GM12878 (cell line): ENCODE data around the gene VANGL2. TPM values are rescaled to one million over a fixed set of nuclear protein-coding genes. Genes with fewer than 3 reads are reported as not detected.

Source experiments
- ATAC-seq: fragments of 200-7000 bp; cut with Tn5 transposase; 3 replicates; pipeline ENCODE4 v1.9.1; 2020; ENCODE audit warnings: mild to moderate bottlenecking, moderate library complexity
- BruUV-seq: library from RNA; stranded (reverse); fragments of 400-500 nt; replicated peaks from 2 replicates; lab custom pipeline; 2021; lab: Mats Ljungman, UMichigan
- CTCF ChIA-PET: fragments of 300-600 bp; sonication (Branson Sonifier 250); formaldehyde crosslinking; extraction: SDS; loops from one replicate; lab custom pipeline; 2021; ENCODE audit warnings: inconsistent platforms; lab: Yijun Ruan, JAX
- POLR2A ChIA-PET: fragments of 350-600 bp; formaldehyde crosslinking; extraction: SDS; loops from one replicate; lab custom pipeline; 2021; ENCODE audit warnings: inconsistent platforms; lab: Charles Lee
- RAD21 ChIA-PET: fragments of 300-600 bp; sonication (Branson Sonifier 250); formaldehyde crosslinking; loops from one replicate; lab custom pipeline; 2023; ENCODE audit warnings: antibody characterized with exemption; ENCODE audit not compliant: unreplicated experiment; lab: Charles Lee
- SMC1A ChIA-PET: fragments of 300-600 bp; sonication (Branson Sonifier 250); formaldehyde crosslinking; loops from one replicate; lab custom pipeline; 2023; ENCODE audit not compliant: unreplicated experiment, uncharacterized antibody; lab: Charles Lee
- DNase-seq: peaks from one replicate; pipeline ENCODE4 v3.0.0-alpha.2; 2011; ENCODE audit warnings: low read depth, low spot score
- FAIRE-seq: peaks from 3 replicates; lab custom pipeline; 2011; peaks lifted over from hg19 to GRCh38; lab: Jason Lieb, UNC
- H2AFZ ChIP-seq: 2 replicates; pipeline ENCODE4 v1.6.0; 2011; ENCODE audit warnings: low read depth, low read length, control low read depth; ENCODE audit not compliant: control insufficient read depth
- H3K27ac ChIP-seq: 2 replicates; pipeline ENCODE4 v1.5.1; 2011; ENCODE audit warnings: control low read depth; ENCODE audit not compliant: control insufficient read depth, insufficient read depth
- H3K27me3 ChIP-seq, 2 experiments: replicated peaks in 1 of 2; 2 replicates each; pipeline versions ENCODE4 v1.6.0 to v1.6.1; 2011; ENCODE audit warnings: low read length in 1 of 2; ENCODE audit not compliant: control insufficient read depth in 2 of 2, insufficient read depth in 2 of 2
- H3K36me3 ChIP-seq, 2 experiments: 2 replicates each; pipeline ENCODE4 v1.5.1; 2011; ENCODE audit warnings: low read length in 1 of 2; ENCODE audit not compliant: control insufficient read depth in 2 of 2, insufficient read depth in 2 of 2
- H3K4me1 ChIP-seq: 2 replicates; pipeline ENCODE4 v1.6.1; 2011; ENCODE audit warnings: mild to moderate bottlenecking, low read length, moderate library complexity, mixed read lengths; ENCODE audit not compliant: control insufficient read depth, insufficient read depth
- H3K4me2 ChIP-seq: 2 replicates; pipeline ENCODE4 v1.6.0; 2011; ENCODE audit warnings: control low read depth; ENCODE audit not compliant: control insufficient read depth, insufficient read depth
- H3K4me3 ChIP-seq: fragments of 200-600 bp; sonication (generic); 2 replicates; pipeline ENCODE4 v1.5.1; 2016
- H3K79me2 ChIP-seq: 2 replicates; pipeline ENCODE4 v1.6.0; 2011; ENCODE audit warnings: low read length; ENCODE audit not compliant: control insufficient read depth, insufficient read depth
- H3K9ac ChIP-seq: 2 replicates; pipeline ENCODE4 v1.8.0; 2011; ENCODE audit warnings: low read length, control low read depth, mixed read lengths; ENCODE audit not compliant: control insufficient read depth, insufficient read depth
- H3K9me3 ChIP-seq: replicated peaks from 3 replicates; pipeline ENCODE4 v1.5.1; 2011; ENCODE audit warnings: mild to moderate bottlenecking, low read length; ENCODE audit not compliant: control insufficient read depth, insufficient read depth
- H4K20me1 ChIP-seq: 2 replicates; pipeline ENCODE4 v1.6.0; 2011; ENCODE audit not compliant: control insufficient read depth, insufficient read depth
- ATF2 ChIP-seq: IDR thresholded peaks from 2 replicates; pipeline ENCODE4 v1.6.1; 2012; ENCODE audit warnings: low read length, inconsistent platforms
- BACH1 ChIP-seq: fragments of 450-650 bp; IDR thresholded peaks from 2 replicates; pipeline ENCODE4 v1.6.1; 2017; ENCODE audit warnings: mild to moderate bottlenecking, borderline replicate concordance
- BCL11A ChIP-seq: IDR thresholded peaks from 2 replicates; pipeline ENCODE4 v1.6.1; 2011; ENCODE audit warnings: low read depth, low read length
- CBX3 ChIP-seq: fragments of 200-600 bp; sonication (generic); IDR thresholded peaks from 2 replicates; pipeline ENCODE4 v1.6.1; 2016; ENCODE audit warnings: low read depth, borderline replicate concordance
- CBX5 ChIP-seq: sonication (generic); IDR thresholded peaks from 2 replicates; pipeline ENCODE4 v1.6.1; 2016; ENCODE audit warnings: low read depth, moderate library complexity, mild to moderate bottlenecking, inconsistent platforms
- CEBPZ ChIP-seq: fragments of 150-350 bp; IDR thresholded peaks from 2 replicates; pipeline ENCODE4 v1.6.1; 2016; ENCODE audit warnings: low read depth, low read length
- IKZF2 ChIP-seq, 2 experiments: fragments of 450-650 bp; IDR thresholded peaks; 2 replicates each; pipeline ENCODE4 v1.6.1; 2017; ENCODE audit warnings: mild to moderate bottlenecking in 2 of 2, moderate library complexity in 2 of 2
- IRF5 ChIP-seq: fragments of 450-650 bp; IDR thresholded peaks from 2 replicates; pipeline ENCODE4 v1.6.1; 2017; ENCODE audit warnings: borderline replicate concordance
- JUNB ChIP-seq: IDR thresholded peaks from 2 replicates; pipeline ENCODE4 v1.6.1; 2016; ENCODE audit warnings: antibody characterized with exemption, mild to moderate bottlenecking
- NKRF ChIP-seq: fragments of 450-650 bp; conservative IDR thresholded peaks from 2 replicates; pipeline ENCODE4 v1.6.1; 2017; ENCODE audit warnings: mild to moderate bottlenecking, moderate library complexity
- RAD21 ChIP-seq: IDR thresholded peaks from 2 replicates; pipeline ENCODE4 v1.6.1; 2011; ENCODE audit warnings: mild to moderate bottlenecking, low read depth, low read length, moderate library complexity; ENCODE audit not compliant: insufficient read depth
- RUNX3 ChIP-seq: IDR thresholded peaks from 2 replicates; pipeline ENCODE4 v1.6.1; 2012; ENCODE audit warnings: low read length, inconsistent platforms
- SPI1 ChIP-seq: IDR thresholded peaks from 2 replicates; pipeline ENCODE4 v1.6.1; 2011; ENCODE audit warnings: low read depth, mild to moderate bottlenecking, low read length, moderate library complexity, borderline replicate concordance; ENCODE audit not compliant: insufficient read depth
- SREBF1 ChIP-seq: IDR thresholded peaks from 2 replicates; pipeline ENCODE4 v1.6.1; 2012; ENCODE audit warnings: mild to moderate bottlenecking, low read length
- STAT1 ChIP-seq: fragments of 450-650 bp; conservative IDR thresholded peaks from 2 replicates; pipeline ENCODE4 v1.6.1; 2014; ENCODE audit warnings: antibody characterized with exemption, mild to moderate bottlenecking
- STAT3 ChIP-seq: IDR thresholded peaks from 2 replicates; pipeline ENCODE4 v1.6.1; 2011; ENCODE audit warnings: low read depth, low read length, improper control_type of control experiment
- WGBS: methylation state at CpG from one replicate; pipeline ENCODE4 v1.1.6; 2016; ENCODE audit warnings: low lambda C conversion rate; ENCODE audit not compliant: insufficient replicate concordance, insufficient coverage; ENCODE audit errors: missing lambda C conversion rate; 5-methylcytosine and 5-hydroxymethylcytosine counted together
- in situ Hi-C: fragments of 300-500 bp; cut with MboI; formaldehyde crosslinking; loops from 9 replicates; pipeline ENCODE4 v1.14.3; 2018; ENCODE audit warnings: mixed read lengths
- intact Hi-C: fragments of 100-400 bp; cut with micrococcal nuclease; formaldehyde crosslinking; loops from one replicate; pipeline ENCODE4 v1.14.2; 2022; ENCODE audit not compliant: unreplicated experiment
- polyA plus RNA-seq, 11 experiments: library from polyadenylated mRNA; depleted of rRNA in 4 of 11; unstranded in 6 of 11; stranded (reverse) in 5 of 11; fragments of >200 nt; fragmentation: Nextera tagmentation in 4 of 11; fragmentation: Illumina TruSeq in 1 of 11; extraction: Ambion mirVana in 4 of 11; extraction: Trizol in 1 of 11; gene quantifications; 1 replicate in 1 of 11; 2 replicates in 10 of 11; pipeline versions ENCODE4 v1.2.1 to v1.2.3, GENCODE V29; 2011 to 2016; ENCODE audit warnings: inconsistent platforms in 2 of 11, missing spikeins in 2 of 11, low read depth in 1 of 11
- total RNA-seq, 4 experiments: library from RNA; depleted of rRNA in 3 of 4; stranded (reverse); fragments of >200 nt in 3 of 4; fragmentation: Illumina TruSeq in 1 of 4; extraction: Trizol in 1 of 4; gene quantifications; 2 replicates each; pipeline versions ENCODE4 v1.2.1 to v1.2.3, GENCODE V29; 2013 to 2021

Gene VANGL2
- total and polyA plus RNA-seq, 10 of the 15 experiments (the other 5 are each of a cell fraction or from before 2014, with no cell fraction given), result 0.10 to 5.0 (median 0.27) TPM

GRCh38 chr1:160453443-160453842 is 53.1 kb downstream of the VANGL2 start:
- no TSS peak for BruUV-seq
- Histone ChIP-seq H3K9me3 (no peaks in the 10 kb centered on the region; the same call in 2 of the 3 replicates), H3K4me3 (no peak overlapping the region), H3K27me3 (no peaks in the 10 kb centered on the region), H3K79me2 (no peaks in the 10 kb centered on the region), H4K20me1 (no peaks in the 10 kb centered on the region), H3K27ac (peak overlapping the region; percentile 87), H2AFZ (peak overlapping the region; percentile 83), H3K36me3 (no peaks in the 10 kb centered on the region), H3K9ac (peak overlapping the region; percentile 52), H3K4me2 (peak overlapping the region; percentile 32), H3K4me1 (peaks cover 44% of the 10 kb centered on the region)
- ChIA-PET POLR2A (interaction anchor here (1.4 to 3.0 kb wide), 3 partner anchors 14 to 25 kb away, joined by 4 to 8 read pairs (median 7); no protein-coding TSS in a partner anchor), SMC1A (interaction anchor here (0.7 to 4.5 kb wide), 13 partner anchors 9 to 153 kb away, joined by 3 to 68 read pairs (median 4); partner anchors contain the start of gene SLAMF6), CTCF (interaction anchor here (0.8 to 2.2 kb wide), 8 partner anchors 11 to 95 kb away, joined by 3 to 5 read pairs (median 3); no protein-coding TSS in a partner anchor), RAD21 (interaction anchor here (0.6 to 3.3 kb wide), 11 partner anchors 10 to 193 kb away, joined by 3 to 18 read pairs (median 4); partner anchors contain the start of gene SLAMF1)
- intact Hi-C loops, result loop anchor here (1.0 to 5.0 kb wide), 3 partner anchors 21 to 94 kb away; partner anchors contain the start of gene SLAMF6
- FAIRE-seq, result peak; percentile 78
- in situ Hi-C loops, result no loop called here
- WGBS, result 0% methylated on average over 7 of the region's 7 CpGs
- peak; percentile 66 for DNase-seq
- peak; percentile 85 for ATAC-seq
- TF ChIP-seq STAT3 (no peak), IKZF2 (IDR thresholded peaks at IDR 0.05) (peak; percentile 39 to 59; a peak in 3 of 4 replicates), RAD21 (peak; percentile 27; the same call in 1 of the 2 replicates), BCL11A (peak; percentile 62; the same call in 1 of the 2 replicates), JUNB (peak; percentile 98), RUNX3 (peak; percentile 71), NKRF (no peak), STAT1 (no peak), CBX5 (no peak), BACH1 (no peak), IRF5 (no peak), ATF2 (peak; percentile 93), SREBF1 (no peak), CEBPZ (no peak), SPI1 (no peak), CBX3 (no peak)
